H1 (cell line): ENCODE results near the gene CAMK2B. TPM values are rescaled to one million over a fixed set of nuclear protein-coding genes. Genes with fewer than 3 reads are reported as not detected.

Experiments used
- CTCF ChIA-PET: fragments of 300-600 bp; sonication (Branson Sonifier 250); formaldehyde crosslinking; loops from one replicate; lab custom pipeline; 2021; ENCODE audit not compliant: partially characterized antibody; lab: Charles Lee
- POLR2A ChIA-PET: fragments of 300-600 bp; sonication (Branson Sonifier 250); formaldehyde crosslinking; loops from one replicate; lab custom pipeline; 2021; ENCODE audit warnings: inconsistent platforms; ENCODE audit not compliant: partially characterized antibody; lab: Charles Lee
- DNase-seq, 2 experiments: peaks; one replicate each; pipeline versions ENCODE4 v3.0.0 to v3.0.0-alpha.2; 2010 to 2022; ENCODE audit warnings: low spot score in 2 of 2, low read depth in 1 of 2, mixed read lengths in 1 of 2
- FAIRE-seq: peaks from 2 replicates; lab custom pipeline; 2011; peaks lifted over from hg19 to GRCh38; lab: Jason Lieb, UNC
- H2AFZ ChIP-seq: 2 replicates; pipeline ENCODE4 v1.8.1; 2012; ENCODE audit warnings: low read length, inconsistent platforms
- H2AK5ac ChIP-seq: 2 replicates; pipeline ENCODE4 v1.6.1; 2013; ENCODE audit warnings: low read depth, low read length
- H2BK120ac ChIP-seq: replicated peaks from 2 replicates; pipeline ENCODE3; 2013; ENCODE audit warnings: low read depth, low read length, inconsistent platforms
- H2BK12ac ChIP-seq: 2 replicates; pipeline ENCODE4 v1.6.1; 2013; ENCODE audit warnings: low read depth, low read length
- H2BK15ac ChIP-seq: 2 replicates; pipeline ENCODE4 v1.6.1; 2013; ENCODE audit warnings: low read length
- H2BK20ac ChIP-seq: 2 replicates; pipeline ENCODE4 v1.6.1; 2013; ENCODE audit warnings: low read length
- H2BK5ac ChIP-seq: 2 replicates; pipeline ENCODE4 v1.6.1; 2013; ENCODE audit warnings: low read depth, low read length
- H3K14ac ChIP-seq: 2 replicates; pipeline ENCODE4 v1.6.1; 2013; ENCODE audit warnings: inconsistent platforms; ENCODE audit not compliant: insufficient read length
- H3K18ac ChIP-seq: 2 replicates; pipeline ENCODE4 v1.6.1; 2013; ENCODE audit warnings: low read length; ENCODE audit errors: extremely low read depth
- H3K23ac ChIP-seq: 2 replicates; pipeline ENCODE4 v1.6.1; 2013; ENCODE audit warnings: inconsistent platforms; ENCODE audit not compliant: insufficient read length
- H3K23me2 ChIP-seq: 2 replicates; pipeline ENCODE4 v1.6.1; 2013; ENCODE audit warnings: low read depth, low read length
- H3K27ac ChIP-seq: 2 replicates; pipeline ENCODE4 v1.6.1; 2011; ENCODE audit warnings: low read depth, low read length, inconsistent platforms
- H3K27me3 ChIP-seq, 4 experiments: replicated peaks in 1 of 4; 1 replicate in 1 of 4; 2 replicates in 3 of 4; pipeline versions ENCODE4 v1.6.1 to v1.8.1; 2011 to 2013; ENCODE audit warnings: low read length in 3 of 4, mild to moderate bottlenecking in 3 of 4, inconsistent platforms in 2 of 4, mixed read lengths in 2 of 4, moderate library complexity in 1 of 4; ENCODE audit not compliant: control insufficient read depth in 3 of 4, insufficient read depth in 3 of 4; ENCODE audit errors: extremely low read depth in 1 of 4
- H3K36me3 ChIP-seq, 4 experiments: 2 replicates each; pipeline versions ENCODE4 v1.6.1 to v1.8.1; 2011 to 2013; ENCODE audit warnings: mild to moderate bottlenecking in 4 of 4, low read length in 3 of 4, moderate library complexity in 2 of 4, control low read depth in 1 of 4, inconsistent platforms in 1 of 4; ENCODE audit not compliant: insufficient read depth in 4 of 4, control insufficient read depth in 2 of 4
- H3K4ac ChIP-seq: replicated peaks from 2 replicates; pipeline ENCODE3; 2013; ENCODE audit warnings: low read length, low read depth, mixed read lengths, inconsistent platforms; ENCODE audit not compliant: insufficient read length
- H3K4me1 ChIP-seq, 4 experiments: replicated peaks in 1 of 4; 1 replicate in 1 of 4; 2 replicates in 3 of 4; pipeline versions ENCODE4 v1.6.1 to v1.8.1; 2011 to 2013; ENCODE audit warnings: low read length in 3 of 4, inconsistent platforms in 2 of 4, mixed read lengths in 1 of 4; ENCODE audit not compliant: insufficient read depth in 4 of 4, control insufficient read depth in 3 of 4
- H3K4me2 ChIP-seq, 2 experiments: 2 replicates each; pipeline versions ENCODE4 v1.6.1 to v1.8.1; 2011 to 2013; ENCODE audit warnings: low read depth in 2 of 2, low read length in 2 of 2, control low read depth in 1 of 2, inconsistent platforms in 1 of 2, mild to moderate bottlenecking in 1 of 2; ENCODE audit not compliant: insufficient read depth in 1 of 2
- H3K4me3 ChIP-seq, 4 experiments: fragments of 200-600, 300-600 bp in 1 of 4; sonication (generic), shearing (Covaris generic), sonication (Bioruptor Twin) in 1 of 4; 2 replicates each; pipeline versions ENCODE4 v1.5.1 to v1.8.1; 2011 to 2016; ENCODE audit warnings: low read length in 4 of 4, low read depth in 3 of 4, control low read depth in 2 of 4, inconsistent platforms in 2 of 4, mild to moderate bottlenecking in 2 of 4, mixed read lengths in 1 of 4, moderate library complexity in 1 of 4; ENCODE audit not compliant: insufficient read depth in 2 of 4; ENCODE audit errors: extremely low read depth in 1 of 4
- H3K56ac ChIP-seq: replicated peaks from 2 replicates; pipeline ENCODE3; 2013; ENCODE audit warnings: low read depth, mild to moderate bottlenecking, mixed read lengths, low read length, inconsistent platforms; ENCODE audit not compliant: insufficient read length
- H3K79me1 ChIP-seq: 2 replicates; pipeline ENCODE4 v1.6.1; 2013; ENCODE audit warnings: low read depth, low read length, control low read depth
- H3K79me2 ChIP-seq, 2 experiments: 2 replicates each; pipeline versions ENCODE4 v1.6.1 to v1.8.1; 2012 to 2013; ENCODE audit warnings: low read length in 2 of 2, mild to moderate bottlenecking in 2 of 2, inconsistent platforms in 1 of 2; ENCODE audit not compliant: insufficient read depth in 2 of 2, control insufficient read depth in 1 of 2
- H3K9ac ChIP-seq, 4 experiments: replicated peaks in 1 of 4; 1 replicate in 1 of 4; 2 replicates in 3 of 4; pipeline versions ENCODE4 v1.6.1 to v1.8.1; 2011 to 2013; ENCODE audit warnings: low read depth in 3 of 4, low read length in 3 of 4, control low read depth in 2 of 4, mild to moderate bottlenecking in 2 of 4, moderate library complexity in 2 of 4, inconsistent platforms in 1 of 4; ENCODE audit errors: extremely low read depth in 1 of 4
- H3K9me3 ChIP-seq, 2 experiments: 2 replicates each; pipeline versions ENCODE4 v1.6.1 to v1.8.1; 2012 to 2013; ENCODE audit warnings: mild to moderate bottlenecking in 2 of 2, moderate library complexity in 2 of 2, control low read depth in 1 of 2, inconsistent platforms in 1 of 2, low read depth in 1 of 2, low read length in 1 of 2, mixed read lengths in 1 of 2; ENCODE audit not compliant: insufficient read depth in 2 of 2
- H4K20me1 ChIP-seq, 2 experiments: replicated peaks in 1 of 2; 2 replicates each; pipeline versions ENCODE3 to v1.8.1; 2011 to 2013; ENCODE audit warnings: inconsistent platforms in 2 of 2, low read length in 2 of 2, mild to moderate bottlenecking in 1 of 2; ENCODE audit not compliant: insufficient read depth in 2 of 2, control insufficient read depth in 1 of 2
- H4K5ac ChIP-seq: 2 replicates; pipeline ENCODE4 v1.6.1; 2013; ENCODE audit warnings: low read length, low read depth, mixed read lengths, inconsistent platforms; ENCODE audit not compliant: insufficient read length
- H4K8ac ChIP-seq: 2 replicates; pipeline ENCODE4 v1.8.0; 2013; ENCODE audit warnings: mild to moderate bottlenecking, moderate library complexity, low read length, inconsistent platforms; ENCODE audit not compliant: insufficient read depth; ENCODE audit errors: extremely low read depth
- H4K91ac ChIP-seq: replicated peaks from 2 replicates; pipeline ENCODE3; 2013; ENCODE audit warnings: low read length, mixed read lengths, inconsistent platforms; ENCODE audit not compliant: insufficient read length
- CBX5 ChIP-seq: fragments of 300-800, 300-1000 bp; sonication (generic); IDR thresholded peaks from 2 replicates; pipeline ENCODE4 v1.7.1; 2016; ENCODE audit warnings: antibody characterized with exemption, low read length, low read depth
- CBX8 ChIP-seq: fragments of 300-800, 300-1000 bp; sonication (generic); IDR thresholded peaks from 2 replicates; pipeline ENCODE4 v1.7.1; 2016; ENCODE audit warnings: low read depth, low read length, borderline replicate concordance
- CHD2 ChIP-seq: IDR thresholded peaks from 2 replicates; pipeline ENCODE4 v1.6.1; 2012; ENCODE audit warnings: low read length, improper control_type of control experiment
- CREB1 ChIP-seq: IDR thresholded peaks from 2 replicates; pipeline ENCODE4 v1.6.1; 2012; ENCODE audit warnings: inconsistent platforms
- CTCF ChIP-seq, 3 experiments: IDR thresholded peaks; 1 replicate in 2 of 3; 2 replicates in 1 of 3; pipeline versions ENCODE4 v1.5.1 to v1.6.1; 2011; ENCODE audit warnings: low read length in 3 of 3, mild to moderate bottlenecking in 3 of 3, inconsistent platforms in 2 of 3, low read depth in 1 of 3, moderate library complexity in 1 of 3; ENCODE audit not compliant: insufficient read depth in 1 of 3; ENCODE audit errors: control extremely low read depth in 1 of 3
- EGR1 ChIP-seq: IDR thresholded peaks from 2 replicates; pipeline ENCODE4 v1.6.1; 2011; ENCODE audit warnings: low read depth, low read length, borderline replicate concordance
- EZH2 ChIP-seq: fragments of 200-600 bp; sonication (generic); IDR thresholded peaks from 2 replicates; pipeline ENCODE4 v1.7.1; 2012; ENCODE audit warnings: low read depth, mild to moderate bottlenecking, moderate library complexity, low read length, inconsistent platforms; ENCODE audit not compliant: severe bottlenecking
- JUND ChIP-seq: IDR thresholded peaks from 2 replicates; pipeline ENCODE4 v1.6.1; 2011; ENCODE audit warnings: mild to moderate bottlenecking, improper control_type of control experiment, low read length
- POLR2A ChIP-seq, 2 experiments: IDR thresholded peaks; 1 replicate in 1 of 2; 2 replicates in 1 of 2; pipeline ENCODE4 v1.6.1; 2011; ENCODE audit warnings: low read depth in 2 of 2, low read length in 2 of 2, mild to moderate bottlenecking in 2 of 2; ENCODE audit errors: control extremely low read depth in 1 of 2
- RFX5 ChIP-seq: IDR thresholded peaks from 2 replicates; pipeline ENCODE4 v1.6.1; 2011; ENCODE audit warnings: low read depth, low read length, improper control_type of control experiment, borderline replicate concordance
- SIN3A ChIP-seq, 2 experiments: IDR thresholded peaks in 1 of 2; conservative IDR thresholded peaks in 1 of 2; 2 replicates each; pipeline ENCODE4 v1.6.1; 2011 to 2012; ENCODE audit warnings: low read length in 2 of 2, improper control_type of control experiment in 1 of 2, low read depth in 1 of 2, mild to moderate bottlenecking in 1 of 2
- TEAD4 ChIP-seq: IDR thresholded peaks from 2 replicates; pipeline ENCODE4 v1.6.1; 2012; ENCODE audit warnings: low read depth, low read length, inconsistent platforms, mixed read lengths
- YY1 ChIP-seq: IDR thresholded peaks from 2 replicates; pipeline ENCODE4 v1.6.1; 2011; ENCODE audit warnings: low read depth, mild to moderate bottlenecking, low read length
- WGBS, 2 experiments: shearing (Covaris generic) in 1 of 2; methylation state at CpG; one replicate each; pipeline versions ENCODE4 v1.1.6 to v1.1.7; 2013 to 2015; ENCODE audit warnings: low lambda C conversion rate in 2 of 2, mixed read lengths in 2 of 2, inconsistent platforms in 1 of 2, low coverage in 1 of 2, missing lambda C conversion rate in 1 of 2; ENCODE audit not compliant: insufficient replicate concordance in 2 of 2, insufficient coverage in 1 of 2, insufficient read length in 1 of 2; ENCODE audit errors: extremely low coverage in 1 of 2, missing lambda C conversion rate in 1 of 2; 5-methylcytosine and 5-hydroxymethylcytosine counted together
- polyA plus RNA-seq, 7 experiments: library from polyadenylated mRNA; depleted of rRNA in 3 of 7; stranded (reverse) in 5 of 7; unstranded in 2 of 7; fragments of >200 nt in 5 of 7; fragments of 200-250 nt in 2 of 7; gene quantifications; 1 replicate in 5 of 7; 2 replicates in 1 of 7; 4 replicates in 1 of 7; pipeline versions ENCODE4 v1.2.1 to v1.2.3, GENCODE V29; 2011 to 2013; ENCODE audit warnings: missing spikeins in 2 of 7, mixed read lengths in 2 of 7
- total RNA-seq: library from RNA; stranded (reverse); fragmentation: NEBNext Ultra II Directional; extraction: Animal tissue kit (Norgen Biotek cat#: 25700); gene quantifications from 2 replicates; pipeline ENCODE4 v1.2.1, GENCODE V29; 2021

Gene CAMK2B
- total and polyA plus RNA-seq, 2 of the 8 experiments (the other 6 are each of a cell fraction or from before 2014, with no cell fraction given): 0.05 to 0.15 TPM

DNA sequence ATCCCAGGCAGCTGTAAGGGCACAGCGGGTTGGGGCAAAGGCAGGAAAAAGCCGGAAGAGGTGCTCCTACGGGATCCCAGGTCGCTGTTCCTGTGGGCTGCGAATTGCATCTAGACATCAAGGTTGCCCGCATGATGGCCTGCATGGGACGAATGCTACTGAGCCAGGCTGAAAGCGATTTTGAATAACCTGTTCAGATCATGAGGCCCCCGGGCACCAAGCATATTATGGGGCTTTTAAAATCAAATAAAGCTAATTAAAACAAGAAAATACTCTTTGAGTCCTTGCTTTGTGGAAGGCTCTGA lies 37.1 kb downstream of the CAMK2B start:
- no peaks in the 10 kb centered on the region; a peak in 1 of 7 replicates for H3K27me3 ChIP-seq
- H2BK15ac ChIP-seq: no peak overlapping the region
- no peaks in the 10 kb centered on the region for H3K79me2 ChIP-seq
- no peak overlapping the region for H3K4ac ChIP-seq
- no peak overlapping the region for H3K23ac ChIP-seq
- H3K4me2 ChIP-seq: no peak overlapping the region
- no peak overlapping the region for H4K91ac ChIP-seq
- no peak overlapping the region for H4K8ac ChIP-seq
- no peak overlapping the region for H2BK20ac ChIP-seq
- no peaks in the 10 kb centered on the region for H3K79me1 ChIP-seq
- no peak overlapping the region for H3K56ac ChIP-seq
- no peak overlapping the region for H4K5ac ChIP-seq
- H3K9me3 ChIP-seq: no peaks in the 10 kb centered on the region
- no peak overlapping the region for H3K27ac ChIP-seq
- H2AK5ac ChIP-seq: no peak overlapping the region
- peaks cover 0 to 4% (median 0%) of the 10 kb centered on the region in 4 experiments; a peak in 2 of 7 replicates for H3K4me1 ChIP-seq
- FAIRE-seq: no peak
- H2BK12ac ChIP-seq: no peak overlapping the region
- no peaks in the 10 kb centered on the region for H3K23me2 ChIP-seq
- H3K18ac ChIP-seq: no peak overlapping the region
- H3K36me3 ChIP-seq: no peaks in the 10 kb centered on the region
- no peak overlapping the region for H3K4me3 ChIP-seq
- no peak overlapping the region for H3K14ac ChIP-seq
- CTCF ChIA-PET: interaction anchor here (1.4 kb wide), 1 partner anchor 70 kb away, joined by 3 read pairs; no protein-coding TSS in a partner anchor
- no peak for TF ChIP-seq CTCF (IDR thresholded peaks at IDR 0.05; ENCODE audit: control extremely low read depth in 1 of 3, insufficient read depth in 1 of 3, low read depth in 1 of 3, low read length in 3 of 3)
- TF ChIP-seq EZH2: no peak
- no peak for TF ChIP-seq RFX5
- TF ChIP-seq TEAD4: no peak
- TF ChIP-seq CHD2: no peak
- no peak for TF ChIP-seq POLR2A (IDR thresholded peaks at IDR 0.05; ENCODE audit: control extremely low read depth in 1 of 2, low read depth in 2 of 2, low read length in 2 of 2)
- TF ChIP-seq CBX8: no peak
- no peak for TF ChIP-seq SIN3A (conservative IDR thresholded peaks at IDR 0.05 in 1 of 2, IDR thresholded peaks at IDR 0.05 in 1 of 2; ENCODE audit: low read depth in 1 of 2, low read length in 2 of 2)
- TF ChIP-seq EGR1: no peak
- TF ChIP-seq CREB1: no peak
- TF ChIP-seq CBX5: no peak
- no peak for TF ChIP-seq YY1
- TF ChIP-seq JUND: no peak
- no peak overlapping the region for H2BK120ac ChIP-seq
- POLR2A ChIA-PET: no interaction called here
- H2BK5ac ChIP-seq: no peak overlapping the region
- no peak overlapping the region for H2AFZ ChIP-seq
- H4K20me1 ChIP-seq: peaks cover 0 to 1% of the 10 kb centered on the region in 2 experiments
- WGBS, 2 experiments: 85% methylated on average over 9 of the region's 9 CpGs; no CpG with 5 or more reads in 1 of the 2 experiments
- no peak overlapping the region for H3K9ac ChIP-seq
- DNase-seq: peak in 1 of 2 experiments; percentile 43
